ENCODE data around the gene VPS13D.

- TF ChIP-seq, protein P1, sequence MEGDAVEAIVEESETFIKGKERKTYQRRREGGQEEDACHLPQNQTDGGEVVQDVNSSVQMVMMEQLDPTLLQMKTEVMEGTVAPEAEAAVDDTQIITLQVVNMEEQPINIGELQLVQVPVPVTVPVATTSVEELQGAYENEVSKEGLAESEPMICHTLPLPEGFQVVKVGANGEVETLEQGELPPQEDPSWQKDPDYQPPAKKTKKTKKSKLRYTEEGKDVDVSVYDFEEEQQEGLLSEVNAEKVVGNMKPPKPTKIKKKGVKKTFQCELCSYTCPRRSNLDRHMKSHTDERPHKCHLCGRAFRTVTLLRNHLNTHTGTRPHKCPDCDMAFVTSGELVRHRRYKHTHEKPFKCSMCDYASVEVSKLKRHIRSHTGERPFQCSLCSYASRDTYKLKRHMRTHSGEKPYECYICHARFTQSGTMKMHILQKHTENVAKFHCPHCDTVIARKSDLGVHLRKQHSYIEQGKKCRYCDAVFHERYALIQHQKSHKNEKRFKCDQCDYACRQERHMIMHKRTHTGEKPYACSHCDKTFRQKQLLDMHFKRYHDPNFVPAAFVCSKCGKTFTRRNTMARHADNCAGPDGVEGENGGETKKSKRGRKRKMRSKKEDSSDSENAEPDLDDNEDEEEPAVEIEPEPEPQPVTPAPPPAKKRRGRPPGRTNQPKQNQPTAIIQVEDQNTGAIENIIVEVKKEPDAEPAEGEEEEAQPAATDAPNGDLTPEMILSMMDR (IDR thresholded peaks at IDR 0.05; ENCODE audit: low read length): no peak
- TF ChIP-seq EZH2 (optimal IDR thresholded peaks at IDR 0.05; ENCODE audit: low read depth, low read length) (no peak), EZH2phosphoT487 (IDR thresholded peaks at IDR 0.05; ENCODE audit: low read length) (no peak)
These were observed 114.9 kb downstream of the VPS13D start for GRCh38 chr1:12344596-12345349.
